Kidney (tissue), 14 donors: Measurements from ENCODE around the gene SELL. TPM values are rescaled to one million over a fixed set of nuclear protein-coding genes. Genes with fewer than 3 reads are reported as not detected.

ENCODE experiments used
- DNase-seq, 5 donors: peaks; one replicate each; pipeline ENCODE4 v3.0.0-alpha.2; 2013 to 2020
- FAIRE-seq: peaks from 2 replicates; lab custom pipeline; 2012; peaks lifted over from hg19 to GRCh38; lab: Jason Lieb, UNC
- H3K27ac ChIP-seq, 2 donors: one replicate each; pipeline ENCODE4 v1.7.0; 2013; ENCODE audit warnings: low read depth in 2 of 2, low read length in 2 of 2, inconsistent platforms in 1 of 2
- H3K27me3 ChIP-seq: one replicate; pipeline ENCODE4 v1.7.1; 2013; ENCODE audit warnings: low read length, inconsistent platforms; ENCODE audit not compliant: control insufficient read depth, insufficient read depth
- H3K36me3 ChIP-seq, 3 donors: one replicate each; pipeline versions ENCODE4 v1.7.0 to v1.7.1; 2013; ENCODE audit warnings: low read length in 3 of 3, control low read depth in 1 of 3, inconsistent platforms in 1 of 3; ENCODE audit not compliant: insufficient read depth in 3 of 3, control insufficient read depth in 2 of 3
- H3K4me1 ChIP-seq, 3 donors: one replicate each; pipeline versions ENCODE4 v1.7.0 to v1.7.1; 2013; ENCODE audit warnings: low read length in 3 of 3, inconsistent platforms in 1 of 3, low read depth in 1 of 3; ENCODE audit not compliant: control insufficient read depth in 2 of 3, insufficient read depth in 2 of 3
- H3K4me3 ChIP-seq, 3 donors: one replicate each; pipeline versions ENCODE4 v1.7.0 to v1.8.1; 2013; ENCODE audit warnings: low read length in 3 of 3, control low read depth in 1 of 3, inconsistent platforms in 1 of 3
- H3K9ac ChIP-seq, 3 donors: one replicate each; pipeline versions ENCODE4 v1.7.0 to v1.7.1; 2013; ENCODE audit warnings: low read length in 3 of 3, control low read depth in 1 of 3, inconsistent platforms in 1 of 3
- H3K9me3 ChIP-seq, 3 donors: one replicate each; pipeline versions ENCODE4 v1.7.0 to v1.7.1; 2013; ENCODE audit warnings: low read length in 3 of 3, control low read depth in 1 of 3, inconsistent platforms in 1 of 3; ENCODE audit not compliant: control insufficient read depth in 2 of 3, insufficient read depth in 1 of 3
- intact Hi-C: fragments of 100-400 bp; cut with DNase I; formaldehyde crosslinking; loops from one replicate; pipeline ENCODE4 v1.11.1; 2022
- polyA plus RNA-seq: library from polyadenylated mRNA; stranded (reverse); fragments of 350-450 nt; fragmentation: Illumina TruSeq; extraction: RNeasy Lipid Tissue Mini Kit (QIAGEN cat#74804); gene quantifications from one replicate; pipeline ENCODE4 v1.2.3, GENCODE V29; 2014; ENCODE audit warnings: low read depth, low replicate concordance; ENCODE audit not compliant: insufficient read depth
- total RNA-seq: library from RNA; stranded (reverse); fragmentation: NEBNext Ultra II Directional; extraction: Animal tissue kit (Norgen Biotek cat#: 25700); gene quantifications from one replicate; pipeline ENCODE4 v1.2.1, GENCODE V29; 2021
- TF ChIP-seq, protein P1 (sequence below): IDR thresholded peaks from 3 replicates; pipeline ENCODE4 v1.5.1; 2012; ENCODE audit warnings: mild to moderate bottlenecking, moderate library complexity, borderline replicate concordance; ENCODE audit not compliant: insufficient read depth; ENCODE audit errors: extremely low read depth
- donor health status: control.
- donor health status: control.
- donor health status: control.
- donor health status: control.
- donor health status: control.
- donor health status: DM: yes; HTN: yes; CAD: no.
- donor health status: Normal renal cell carcinoma (clear cell type).

SELL gene
- total and polyA plus RNA-seq, 2 donors from 2014 or later: 1.3 to 9.8 TPM

DNA sequence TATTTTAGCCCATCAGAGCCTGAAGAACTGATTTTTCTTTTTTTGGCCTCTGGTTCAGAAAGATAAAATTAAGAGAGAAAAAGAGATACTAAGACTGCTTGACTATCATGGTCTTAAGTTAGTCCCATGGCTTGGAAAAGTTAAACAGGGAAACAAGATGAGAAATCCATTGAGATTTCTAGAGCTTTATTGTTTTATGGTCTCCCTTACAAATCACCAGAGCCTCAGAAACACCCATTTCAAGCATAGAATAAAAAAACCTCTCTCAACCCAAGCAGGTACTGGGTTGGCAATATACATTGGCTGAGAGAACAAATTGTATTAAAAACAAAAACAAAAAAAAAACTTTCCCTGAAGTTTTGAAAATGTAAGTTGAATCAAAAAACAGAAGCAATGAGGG is 18.6 kb upstream of the SELL start:
- H3K27me3 ChIP-seq: no peaks in the 10 kb centered on the region
- H3K36me3 ChIP-seq: no peaks in the 10 kb centered on the region
- intact Hi-C loops: no loop called here
- no peak for FAIRE-seq
- no peaks in the 10 kb centered on the region for H3K4me1 ChIP-seq
- TF ChIP-seq, protein P1, sequence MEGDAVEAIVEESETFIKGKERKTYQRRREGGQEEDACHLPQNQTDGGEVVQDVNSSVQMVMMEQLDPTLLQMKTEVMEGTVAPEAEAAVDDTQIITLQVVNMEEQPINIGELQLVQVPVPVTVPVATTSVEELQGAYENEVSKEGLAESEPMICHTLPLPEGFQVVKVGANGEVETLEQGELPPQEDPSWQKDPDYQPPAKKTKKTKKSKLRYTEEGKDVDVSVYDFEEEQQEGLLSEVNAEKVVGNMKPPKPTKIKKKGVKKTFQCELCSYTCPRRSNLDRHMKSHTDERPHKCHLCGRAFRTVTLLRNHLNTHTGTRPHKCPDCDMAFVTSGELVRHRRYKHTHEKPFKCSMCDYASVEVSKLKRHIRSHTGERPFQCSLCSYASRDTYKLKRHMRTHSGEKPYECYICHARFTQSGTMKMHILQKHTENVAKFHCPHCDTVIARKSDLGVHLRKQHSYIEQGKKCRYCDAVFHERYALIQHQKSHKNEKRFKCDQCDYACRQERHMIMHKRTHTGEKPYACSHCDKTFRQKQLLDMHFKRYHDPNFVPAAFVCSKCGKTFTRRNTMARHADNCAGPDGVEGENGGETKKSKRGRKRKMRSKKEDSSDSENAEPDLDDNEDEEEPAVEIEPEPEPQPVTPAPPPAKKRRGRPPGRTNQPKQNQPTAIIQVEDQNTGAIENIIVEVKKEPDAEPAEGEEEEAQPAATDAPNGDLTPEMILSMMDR: no peak
- H3K27ac ChIP-seq: no peak overlapping the region
- H3K9me3 ChIP-seq: no peaks in the 10 kb centered on the region
- H3K4me3 ChIP-seq: no peak overlapping the region
- no peak overlapping the region for H3K9ac ChIP-seq
- no peak for DNase-seq

DNA sequence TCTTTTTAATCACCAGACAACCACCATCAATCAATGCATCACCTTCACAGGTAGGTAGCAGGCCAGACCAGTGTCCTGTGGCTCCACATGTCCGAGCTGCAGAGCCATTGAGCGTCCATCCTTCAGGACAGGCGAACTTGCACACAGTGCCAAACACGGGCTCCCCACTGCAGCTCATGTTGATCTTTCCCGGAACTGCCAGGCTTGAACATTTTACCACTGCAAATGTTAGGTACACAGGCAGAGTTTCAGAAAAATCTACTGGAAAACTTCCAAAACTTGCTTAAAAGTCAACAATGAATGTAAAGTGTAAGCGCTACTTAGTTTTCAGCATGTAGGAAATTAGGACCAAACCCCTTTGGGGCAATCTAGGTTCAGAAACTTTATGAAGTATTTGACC is 15.9 kb upstream of the SELL start:
- H3K36me3 ChIP-seq: no peaks in the 10 kb centered on the region
- TF ChIP-seq, protein P1: no peak
- no peak for FAIRE-seq
- no peak for DNase-seq
- no peak overlapping the region for H3K9ac ChIP-seq
- H3K27ac ChIP-seq: no peak overlapping the region
- H3K4me3 ChIP-seq: no peak overlapping the region
- intact Hi-C loops: no loop called here
- no peaks in the 10 kb centered on the region for H3K4me1 ChIP-seq
- no peaks in the 10 kb centered on the region for H3K27me3 ChIP-seq
- no peaks in the 10 kb centered on the region for H3K9me3 ChIP-seq

DNA sequence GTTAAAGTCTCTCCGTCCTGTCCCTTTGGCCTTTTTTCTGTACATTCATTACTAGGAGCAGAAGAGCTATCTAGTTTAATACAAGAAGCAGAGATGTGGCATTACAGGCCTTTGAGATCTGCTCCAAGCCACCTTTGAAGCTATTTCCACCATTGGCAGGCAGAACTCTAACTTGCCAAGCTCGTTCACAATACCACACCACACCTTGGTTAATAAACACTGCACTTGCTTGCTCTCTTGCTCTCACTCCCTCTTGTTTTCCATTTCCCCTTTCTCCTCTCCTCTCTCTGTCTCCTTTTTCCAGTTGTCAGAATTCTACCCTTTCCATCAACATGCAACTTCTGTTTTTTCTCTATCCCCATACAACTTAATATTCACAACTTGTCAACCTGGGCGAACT is 15.4 kb upstream of the SELL start:
- H3K4me1 ChIP-seq: no peaks in the 10 kb centered on the region
- FAIRE-seq (no peak), DNase-seq (no peak)
- intact Hi-C loops: no loop called here
- H3K36me3 ChIP-seq: no peaks in the 10 kb centered on the region
- H3K27ac ChIP-seq: no peak overlapping the region
- H3K4me3 ChIP-seq: no peak overlapping the region
- H3K27me3 ChIP-seq: no peaks in the 10 kb centered on the region
- H3K9ac ChIP-seq: no peak overlapping the region
- no peaks in the 10 kb centered on the region for H3K9me3 ChIP-seq
- TF ChIP-seq, protein P1: no peak

DNA sequence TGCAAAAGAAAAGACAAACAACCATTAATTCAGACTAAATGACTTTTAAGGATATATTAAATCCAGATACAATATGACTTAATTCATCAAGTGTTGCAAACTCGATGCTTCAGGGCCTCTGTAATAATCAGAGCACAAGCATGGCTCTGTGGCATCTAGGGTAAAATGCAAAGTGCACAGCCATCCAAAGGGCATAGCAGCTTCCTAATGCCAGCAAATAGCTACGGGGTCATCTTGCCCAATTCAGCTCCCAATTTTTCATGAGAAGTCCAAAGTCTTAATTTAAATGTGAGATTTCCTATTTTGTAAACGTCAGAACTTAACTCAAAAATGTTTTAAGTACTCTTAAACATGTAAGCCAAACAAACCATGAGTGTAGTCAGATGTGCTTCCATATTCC is 14.5 kb upstream of the SELL start:
- Histone ChIP-seq H3K27me3 (no peaks in the 10 kb centered on the region), H3K27ac (no peak overlapping the region), H3K36me3 (no peaks in the 10 kb centered on the region), H3K9me3 (no peaks in the 10 kb centered on the region), H3K4me1 (no peaks in the 10 kb centered on the region), H3K4me3 (no peak overlapping the region), H3K9ac (no peak overlapping the region)
- DNase-seq (no peak), FAIRE-seq (no peak)
- intact Hi-C loops: no loop called here
- TF ChIP-seq, protein P1: no peak
